SU-DHL-6 (cell line): Measurements from ENCODE around the gene CENPX.

ENCODE experiments used
- EZH2phosphoT487 ChIP-seq: fragments of 200-600 bp; sonication (generic), shearing (Covaris generic); conservative IDR thresholded peaks from 2 replicates; pipeline ENCODE4 v1.6.1; 2018; ENCODE audit warnings: mild to moderate bottlenecking, antibody characterized with exemption, low read length, moderate library complexity, mixed read lengths
- TF ChIP-seq, protein P1 (sequence below): fragments of 200-600 bp; sonication (generic); IDR thresholded peaks from one replicate; pipeline ENCODE4 v1.5.1; 2017; ENCODE audit warnings: antibody characterized with exemption, mild to moderate bottlenecking, low read length, moderate library complexity; ENCODE audit not compliant: insufficient read depth, poor library complexity, severe bottlenecking

GRCh38 chr17:82045936-82046484 lies 23.3 kb upstream of the CENPX start:
- TF ChIP-seq, protein P1, sequence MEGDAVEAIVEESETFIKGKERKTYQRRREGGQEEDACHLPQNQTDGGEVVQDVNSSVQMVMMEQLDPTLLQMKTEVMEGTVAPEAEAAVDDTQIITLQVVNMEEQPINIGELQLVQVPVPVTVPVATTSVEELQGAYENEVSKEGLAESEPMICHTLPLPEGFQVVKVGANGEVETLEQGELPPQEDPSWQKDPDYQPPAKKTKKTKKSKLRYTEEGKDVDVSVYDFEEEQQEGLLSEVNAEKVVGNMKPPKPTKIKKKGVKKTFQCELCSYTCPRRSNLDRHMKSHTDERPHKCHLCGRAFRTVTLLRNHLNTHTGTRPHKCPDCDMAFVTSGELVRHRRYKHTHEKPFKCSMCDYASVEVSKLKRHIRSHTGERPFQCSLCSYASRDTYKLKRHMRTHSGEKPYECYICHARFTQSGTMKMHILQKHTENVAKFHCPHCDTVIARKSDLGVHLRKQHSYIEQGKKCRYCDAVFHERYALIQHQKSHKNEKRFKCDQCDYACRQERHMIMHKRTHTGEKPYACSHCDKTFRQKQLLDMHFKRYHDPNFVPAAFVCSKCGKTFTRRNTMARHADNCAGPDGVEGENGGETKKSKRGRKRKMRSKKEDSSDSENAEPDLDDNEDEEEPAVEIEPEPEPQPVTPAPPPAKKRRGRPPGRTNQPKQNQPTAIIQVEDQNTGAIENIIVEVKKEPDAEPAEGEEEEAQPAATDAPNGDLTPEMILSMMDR, result no peak
- TF ChIP-seq EZH2phosphoT487, result no peak
